Endothelial cell of umbilical vein (primary cell): ENCODE measurements around the gene TANGO6. TPM values are rescaled to one million over a fixed set of nuclear protein-coding genes. Genes with fewer than 3 reads are reported as not detected.
A peak's percentile ranks its signal among the peaks of the same experiment; 100 is the strongest.
"Not testable (repeated sequence)": the region's sequence is repeated elsewhere in the genome, so short reads cannot be mapped to it uniquely, and the experiment has no call there.

Experiments
- BruUV-seq: library from RNA; stranded (reverse); fragments of 400-500 nt; replicated peaks from 2 replicates; lab custom pipeline; 2021; lab: Mats Ljungman, UMichigan
- CTCF ChIA-PET: fragments of 300-600, 350-600 bp; sonication (Branson Sonifier 250); formaldehyde crosslinking; loops from one replicate; lab custom pipeline; 2021; ENCODE audit warnings: antibody characterized with exemption, inconsistent platforms; lab: Charles Lee
- POLR2A ChIA-PET: fragments of 300-600, 350-600 bp; sonication (Branson Sonifier 250); formaldehyde crosslinking; loops from one replicate; lab custom pipeline; 2021; ENCODE audit warnings: antibody characterized with exemption, inconsistent platforms; lab: Charles Lee
- DNase-seq: peaks from one replicate; pipeline ENCODE4 v3.0.0-alpha.2; 2011; ENCODE audit warnings: low read depth, low spot score
- FAIRE-seq: peaks from 2 replicates; lab custom pipeline; 2011; peaks lifted over from hg19 to GRCh38; lab: Jason Lieb, UNC
- H2AFZ ChIP-seq: 2 replicates; pipeline ENCODE4 v1.6.0; 2012; ENCODE audit warnings: low read depth, low read length, control low read depth, inconsistent platforms
- H3K27ac ChIP-seq: 2 replicates; pipeline ENCODE4 v1.5.1; 2011; ENCODE audit warnings: low read depth, mild to moderate bottlenecking, control low read depth, low read length, moderate library complexity; ENCODE audit not compliant: insufficient read depth
- H3K27me3 ChIP-seq, 2 experiments: 2 replicates each; pipeline versions ENCODE4 v1.6.0 to v1.6.1; 2011; ENCODE audit warnings: low read length in 2 of 2, mixed read lengths in 1 of 2; ENCODE audit not compliant: control insufficient read depth in 2 of 2, insufficient read depth in 2 of 2
- H3K36me3 ChIP-seq, 2 experiments: 2 replicates in 1 of 2; 3 replicates in 1 of 2; pipeline ENCODE4 v1.5.1; 2011; ENCODE audit warnings: low read length in 2 of 2, mild to moderate bottlenecking in 1 of 2, moderate library complexity in 1 of 2; ENCODE audit not compliant: control insufficient read depth in 2 of 2, insufficient read depth in 2 of 2; ENCODE audit errors: extremely low read depth in 1 of 2
- H3K4me1 ChIP-seq: 3 replicates; pipeline ENCODE4 v1.5.1; 2011; ENCODE audit warnings: mild to moderate bottlenecking, low read length; ENCODE audit not compliant: control insufficient read depth, insufficient read depth; ENCODE audit errors: extremely low read depth
- H3K4me2 ChIP-seq: 2 replicates; pipeline ENCODE4 v1.6.1; 2011; ENCODE audit warnings: low read length, control low read depth, mixed read lengths; ENCODE audit not compliant: insufficient read depth
- H3K4me3 ChIP-seq, 3 experiments: fragments of 200-600 bp in 1 of 3; sonication (generic), shearing (Covaris generic) in 1 of 3; replicated peaks in 1 of 3; 2 replicates each; pipeline ENCODE4 v1.5.1; 2011 to 2016; ENCODE audit warnings: control low read depth in 3 of 3, low read length in 3 of 3, mild to moderate bottlenecking in 2 of 3, inconsistent platforms in 1 of 3, low read depth in 1 of 3, moderate library complexity in 1 of 3; ENCODE audit not compliant: insufficient read depth in 1 of 3
- H3K79me2 ChIP-seq: 2 replicates; pipeline ENCODE4 v1.6.0; 2012; ENCODE audit warnings: low read length, inconsistent platforms; ENCODE audit not compliant: control insufficient read depth, insufficient read depth
- H3K9ac ChIP-seq: replicated peaks from 2 replicates; pipeline ENCODE3; 2011; ENCODE audit warnings: low read length, control low read depth; ENCODE audit not compliant: insufficient read depth; ENCODE audit errors: extremely low read depth
- H3K9me1 ChIP-seq: replicated peaks from 3 replicates; pipeline ENCODE4 v1.6.0; 2011; ENCODE audit warnings: mild to moderate bottlenecking, low read length; ENCODE audit not compliant: control insufficient read depth, insufficient read depth; ENCODE audit errors: extremely low read depth
- H3K9me3 ChIP-seq: replicated peaks from 2 replicates; pipeline ENCODE4 v1.5.1; 2012; ENCODE audit warnings: low read length, inconsistent platforms; ENCODE audit not compliant: control insufficient read depth, insufficient read depth
- H4K20me1 ChIP-seq: replicated peaks from 2 replicates; pipeline ENCODE3; 2011; ENCODE audit warnings: mild to moderate bottlenecking, low read length; ENCODE audit not compliant: control insufficient read depth, insufficient read depth; ENCODE audit errors: extremely low read depth
- EZH2 ChIP-seq: IDR thresholded peaks from 2 replicates; pipeline ENCODE4 v1.6.1; 2012; ENCODE audit warnings: borderline replicate concordance, low read depth, mild to moderate bottlenecking, moderate library complexity, low read length, inconsistent platforms; ENCODE audit not compliant: severe bottlenecking
- FOS ChIP-seq: IDR thresholded peaks from 2 replicates; pipeline ENCODE4 v1.6.1; 2011; ENCODE audit warnings: mild to moderate bottlenecking, low read length, moderate library complexity, borderline replicate concordance; ENCODE audit not compliant: insufficient read depth
- GATA2 ChIP-seq: IDR thresholded peaks from 2 replicates; pipeline ENCODE4 v1.7.0; 2011; ENCODE audit warnings: low read depth, mild to moderate bottlenecking, moderate library complexity, mixed read lengths, low read length; ENCODE audit not compliant: insufficient read length, insufficient read depth
- JUN ChIP-seq: IDR thresholded peaks from 2 replicates; pipeline ENCODE4 v1.6.1; 2011; ENCODE audit warnings: borderline replicate concordance, low read depth; ENCODE audit not compliant: insufficient read length, insufficient read depth
- MAX ChIP-seq: IDR thresholded peaks from 2 replicates; pipeline ENCODE4 v1.6.1; 2011; ENCODE audit not compliant: insufficient read depth, insufficient read length
- MYC ChIP-seq: IDR thresholded peaks from one replicate; pipeline ENCODE4 v1.6.1; 2011; ENCODE audit warnings: mild to moderate bottlenecking, low read depth, low read length
- POLR2A ChIP-seq: IDR thresholded peaks from 2 replicates; pipeline ENCODE4 v1.6.1; 2012; ENCODE audit warnings: low read depth, mild to moderate bottlenecking, control low read depth, low read length
- POLR2AphosphoS5 ChIP-seq: IDR thresholded peaks from 2 replicates; pipeline ENCODE4 v1.6.1; 2012; ENCODE audit warnings: low read depth, mild to moderate bottlenecking, control low read depth, low read length, moderate library complexity; ENCODE audit not compliant: insufficient read depth
- dilution Hi-C: fragments of 300-500 bp; cut with MboI; formaldehyde crosslinking; loops from one replicate; pipeline ENCODE4 v1.15.0; 2019; ENCODE audit warnings: low sequenced_read_pairs; ENCODE audit not compliant: extremely low pct_ligation_motif_present
- intact Hi-C: fragments of 100-400 bp; cut with micrococcal nuclease; formaldehyde crosslinking; loops from one replicate; pipeline ENCODE4 v1.10.0; 2022
- polyA plus RNA-seq, 4 experiments: library from polyadenylated mRNA; depleted of rRNA in 3 of 4; stranded (reverse) in 3 of 4; unstranded in 1 of 4; fragments of >200 nt; gene quantifications; 2 replicates each; pipeline versions ENCODE4 v1.2.1 to v1.2.3, GENCODE V29; 2011 to 2012; ENCODE audit warnings: missing spikeins in 1 of 4
- total RNA-seq: library from RNA; stranded (reverse); gene quantifications from 2 replicates; pipeline ENCODE4 v1.2.3, GENCODE V29; 2021
- TF ChIP-seq, protein P1 (sequence below), 2 donors: IDR thresholded peaks; 1 replicate in 1 of 2; 2 replicates in 1 of 2; pipeline ENCODE4 v1.5.1; 2011; ENCODE audit warnings: low read length in 2 of 2, mild to moderate bottlenecking in 2 of 2, moderate library complexity in 2 of 2, control low read depth in 1 of 2, inconsistent platforms in 1 of 2, low read depth in 1 of 2; ENCODE audit not compliant: insufficient read depth in 1 of 2; ENCODE audit errors: extremely low read depth in 1 of 2

Gene TANGO6
- total and polyA plus RNA-seq, 2 donors (not counting 3 experiments of a cell fraction or from before 2014, with no cell fraction given): 6.7 to 21.2 TPM

DNA sequence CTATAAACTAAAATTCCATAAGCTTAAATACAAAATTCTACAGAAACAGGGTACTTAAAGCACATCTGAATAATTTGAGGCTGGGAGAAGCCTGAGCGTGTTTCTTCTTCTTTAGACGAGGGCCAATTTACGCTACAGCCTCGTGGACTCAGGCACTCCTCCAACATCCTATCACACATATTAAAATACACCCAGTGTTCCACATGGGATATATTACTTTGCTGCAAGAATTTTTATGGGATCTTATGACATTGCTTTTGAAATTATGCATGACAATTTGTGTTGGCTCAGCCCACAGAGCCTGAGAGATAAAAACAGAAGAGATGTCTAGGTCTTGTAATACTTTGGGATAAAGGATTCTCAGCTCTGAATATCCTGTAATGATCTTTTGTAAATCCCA is 3.5 kb upstream of the TANGO6 start:
- ChIA-PET CTCF (interaction anchor here (1.6 to 2.3 kb wide), 3 partner anchors 249 to 319 kb away, joined by 3 to 5 read pairs (median 4); no protein-coding TSS in a partner anchor), POLR2A (no interaction called here)
- Histone ChIP-seq H3K36me3 (no peaks in the 10 kb centered on the region), H3K27me3 (peaks cover 0 to 2% of the 10 kb centered on the region in 2 experiments), H3K4me1 (peaks cover 7% of the 10 kb centered on the region), H3K9me3 (no peaks in the 10 kb centered on the region), H2AFZ (no peak overlapping the region), H4K20me1 (peaks cover 2% of the 10 kb centered on the region), H3K4me3 (no peak overlapping the region), H3K27ac (no peak overlapping the region), H3K79me2 (no peaks in the 10 kb centered on the region), H3K9ac (no peak overlapping the region), H3K9me1 (no peaks in the 10 kb centered on the region), H3K4me2 (no peak overlapping the region)
- intact Hi-C loops (loop anchor here (5.0 to 10.0 kb wide), 2 partner anchors 248 to 455 kb away; no protein-coding TSS in a partner anchor), dilution Hi-C loops (no loop called here)
- no peak for TF ChIP-seq POLR2AphosphoS5
- no peak for TF ChIP-seq MYC
- no peak for TF ChIP-seq FOS
- no peak for TF ChIP-seq MAX
- no peak for TF ChIP-seq EZH2
- no peak for TF ChIP-seq JUN
- TF ChIP-seq POLR2A: no peak
- TF ChIP-seq GATA2: no peak
- TF ChIP-seq, protein P1, sequence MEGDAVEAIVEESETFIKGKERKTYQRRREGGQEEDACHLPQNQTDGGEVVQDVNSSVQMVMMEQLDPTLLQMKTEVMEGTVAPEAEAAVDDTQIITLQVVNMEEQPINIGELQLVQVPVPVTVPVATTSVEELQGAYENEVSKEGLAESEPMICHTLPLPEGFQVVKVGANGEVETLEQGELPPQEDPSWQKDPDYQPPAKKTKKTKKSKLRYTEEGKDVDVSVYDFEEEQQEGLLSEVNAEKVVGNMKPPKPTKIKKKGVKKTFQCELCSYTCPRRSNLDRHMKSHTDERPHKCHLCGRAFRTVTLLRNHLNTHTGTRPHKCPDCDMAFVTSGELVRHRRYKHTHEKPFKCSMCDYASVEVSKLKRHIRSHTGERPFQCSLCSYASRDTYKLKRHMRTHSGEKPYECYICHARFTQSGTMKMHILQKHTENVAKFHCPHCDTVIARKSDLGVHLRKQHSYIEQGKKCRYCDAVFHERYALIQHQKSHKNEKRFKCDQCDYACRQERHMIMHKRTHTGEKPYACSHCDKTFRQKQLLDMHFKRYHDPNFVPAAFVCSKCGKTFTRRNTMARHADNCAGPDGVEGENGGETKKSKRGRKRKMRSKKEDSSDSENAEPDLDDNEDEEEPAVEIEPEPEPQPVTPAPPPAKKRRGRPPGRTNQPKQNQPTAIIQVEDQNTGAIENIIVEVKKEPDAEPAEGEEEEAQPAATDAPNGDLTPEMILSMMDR (IDR thresholded peaks at IDR 0.05; ENCODE audit: extremely low read depth in 1 of 2, insufficient read depth in 1 of 2, low read depth in 1 of 2, low read length in 2 of 2): no peak
- no TSS peak for BruUV-seq
- no peak for FAIRE-seq
- DNase-seq: no peak

DNA sequence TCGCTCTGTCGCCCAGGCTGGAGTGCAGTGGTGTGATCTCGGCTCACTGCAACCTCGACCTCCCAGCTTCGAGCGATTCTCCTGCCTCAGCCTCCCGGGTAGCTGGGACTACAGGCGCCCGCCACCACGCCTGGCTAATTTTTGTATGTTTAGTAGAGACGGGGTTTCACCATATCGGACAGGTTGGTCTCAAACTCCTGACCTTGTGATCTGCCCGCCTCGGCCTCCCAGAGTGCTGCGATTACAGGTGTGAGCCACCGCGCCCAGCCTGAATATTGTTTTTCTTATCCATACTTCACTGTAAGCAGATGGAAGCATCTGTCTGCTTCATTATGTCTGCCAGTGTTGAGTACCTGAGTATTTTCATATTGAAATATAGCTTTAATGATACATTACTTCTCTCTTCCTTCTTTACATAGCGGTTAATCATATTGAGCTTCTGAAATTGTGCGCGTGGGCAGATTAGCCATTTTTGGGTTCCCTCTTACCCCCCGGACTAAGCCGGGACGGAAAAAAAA is 308 bp upstream of the TANGO6 start:
- Histone ChIP-seq H3K9ac (peak overlapping the region; percentile 95), H3K4me3 (peak overlapping the region; percentile 86 to 99 (median 96)), H3K4me2 (peak overlapping the region; percentile 90), H2AFZ (peak overlapping the region; percentile 100)
- H3K9me1 ChIP-seq, BruUV-seq, H4K20me1 ChIP-seq, H3K4me1 ChIP-seq, H3K9me3 ChIP-seq, DNase-seq, H3K79me2 ChIP-seq, H3K36me3 ChIP-seq, H3K27ac ChIP-seq, POLR2A ChIA-PET, dilution Hi-C loops, FAIRE-seq, H3K27me3 ChIP-seq: not testable (repeated sequence)
- CTCF ChIA-PET: interaction anchor here (1.1 to 1.6 kb wide), 5 partner anchors 10 to 322 kb away, joined by 3 to 7 read pairs (median 4); partner anchors contain the start of gene HAS3
- intact Hi-C loops: loop anchor here (1.0 to 10.0 kb wide), 3 partner anchors 251 to 452 kb away; no protein-coding TSS in a partner anchor
